Stomach (tissue), 9 donors: ENCODE measurements around the gene LACTBL1. TPM values are rescaled to one million over a fixed set of nuclear protein-coding genes. Genes with fewer than 3 reads are reported as not detected.
A peak's percentile ranks its signal among the peaks of the same experiment; 100 is the strongest.
"Not testable (repeated sequence)": the region's sequence is repeated elsewhere in the genome, so short reads cannot be mapped to it uniquely, and the experiment has no call there.

Experiments used
- DNase-seq, 2 donors: peaks; one replicate each; pipeline versions ENCODE4 v3.0.0 to v3.0.0-alpha.2; 2013 to 2019
- H3K27ac ChIP-seq, 5 donors: fragments of 200-600 bp in 4 of 5; sonication (generic) in 4 of 5; one replicate each; pipeline ENCODE4 v1.5.1; 2013 to 2019; ENCODE audit warnings: mild to moderate bottlenecking in 1 of 5, moderate library complexity in 1 of 5
- H3K27me3 ChIP-seq, 3 donors: fragments of 200-600 bp; sonication (generic); one replicate each; pipeline ENCODE4 v1.5.1; 2017 to 2019; ENCODE audit warnings: mixed run types in 1 of 3
- H3K36me3 ChIP-seq, 4 donors: fragments of 200-600 bp; sonication (generic); 1 replicate in 3 of 4; 2 replicates in 1 of 4; pipeline ENCODE4 v1.5.1; 2016 to 2019
- H3K4me1 ChIP-seq, 4 donors: fragments of 200-600 bp; sonication (generic); one replicate each; pipeline ENCODE4 v1.5.1; 2016 to 2019
- H3K4me3 ChIP-seq, 4 donors: fragments of 200-600 bp; sonication (generic) in 3 of 4; one replicate each; pipeline ENCODE4 v1.5.1; 2016 to 2019; ENCODE audit warnings: mild to moderate bottlenecking in 1 of 4
- H3K9me3 ChIP-seq, 4 donors: fragments of 200-600 bp; sonication (generic); one replicate each; pipeline ENCODE4 v1.5.1; 2016 to 2019
- CTCF ChIP-seq, 7 experiments: fragments of 450-650 bp in 4 of 7; fragments of 200-600 bp in 3 of 7; sonication (generic) in 3 of 7; IDR thresholded peaks; one replicate each; pipeline ENCODE4 v1.5.1; 2016 to 2019; ENCODE audit warnings: antibody characterized with exemption in 7 of 7, control low read depth in 2 of 7, mild to moderate bottlenecking in 1 of 7
- EP300 ChIP-seq: sonication (generic); formaldehyde crosslinking; IDR thresholded peaks from one replicate; pipeline ENCODE4 v1.6.1; 2017; ENCODE audit warnings: antibody characterized with exemption
- POLR2A ChIP-seq, 4 donors: fragments of 450-650 bp; IDR thresholded peaks; one replicate each; pipeline ENCODE4 v1.6.1; 2016; ENCODE audit warnings: antibody characterized with exemption in 4 of 4, control low read depth in 2 of 4, mild to moderate bottlenecking in 1 of 4, moderate library complexity in 1 of 4
- POLR2AphosphoS5 ChIP-seq, 3 donors: sonication (generic); formaldehyde crosslinking; IDR thresholded peaks; one replicate each; pipeline ENCODE4 v1.6.1; 2016; ENCODE audit warnings: antibody characterized with exemption in 3 of 3
- WGBS, 5 donors: extraction: QIAGEN DNeasy Blood & Tissue Kit in 3 of 5; methylation state at CpG; one replicate each; pipeline versions ENCODE4 v1.1.5 to v1.1.7; 2013 to 2018; 5-methylcytosine and 5-hydroxymethylcytosine counted together
- intact Hi-C: fragments of 100-400 bp; cut with DNase I; formaldehyde crosslinking; loops from one replicate; pipeline ENCODE4 v1.15.1; 2023; ENCODE audit warnings: low total_unique reads
- polyA plus RNA-seq, 3 donors: library from polyadenylated mRNA; stranded (reverse); fragments of 200-250 nt; gene quantifications; one replicate each; pipeline ENCODE4 v1.2.3, GENCODE V29; 2013
- total RNA-seq, 5 donors: library from RNA; depleted of rRNA; stranded (reverse); fragments of >200 nt; gene quantifications; one replicate each; pipeline versions ENCODE4 v1.1.0 to v1.2.3, GENCODE V29; 2014 to 2016
- donor health status: healthy with polysubstance abuse.
- donor health status: Bipolar disorder and iron deficiency.
- donor health status: healthy.

Gene LACTBL1
- total and polyA plus RNA-seq, 8 donors: not detected

GRCh38 chr1:22953057-22953739, 19.5 kb downstream of the LACTBL1 start:
- Histone ChIP-seq H3K9me3 (peaks cover 0 to 9% (median 3%) of the 10 kb centered on the region in 4 donors), H3K27me3 (peaks cover 15 to 58% (median 32%) of the 10 kb centered on the region in 3 donors), H3K4me3 (peak overlapping the region in 1 of 4 donors; percentile 13), H3K4me1 (peaks cover 0 to 10% (median 4%) of the 10 kb centered on the region in 4 donors), H3K36me3 (no peaks in the 10 kb centered on the region), H3K27ac (no peak overlapping the region)
- no peak for TF ChIP-seq EP300
- no peak for TF ChIP-seq POLR2AphosphoS5 (IDR thresholded peaks at IDR 0.05)
- TF ChIP-seq POLR2A (IDR thresholded peaks at IDR 0.05): no peak
- no peak for TF ChIP-seq CTCF (IDR thresholded peaks at IDR 0.05)
- peak in 1 of 2 donors; percentile 35 for DNase-seq
- intact Hi-C loops: no loop called here
- 9 to 20% (median 12%) methylated on average over 41 to 92 of the region's 92 CpGs for WGBS, 5 donors

DNA sequence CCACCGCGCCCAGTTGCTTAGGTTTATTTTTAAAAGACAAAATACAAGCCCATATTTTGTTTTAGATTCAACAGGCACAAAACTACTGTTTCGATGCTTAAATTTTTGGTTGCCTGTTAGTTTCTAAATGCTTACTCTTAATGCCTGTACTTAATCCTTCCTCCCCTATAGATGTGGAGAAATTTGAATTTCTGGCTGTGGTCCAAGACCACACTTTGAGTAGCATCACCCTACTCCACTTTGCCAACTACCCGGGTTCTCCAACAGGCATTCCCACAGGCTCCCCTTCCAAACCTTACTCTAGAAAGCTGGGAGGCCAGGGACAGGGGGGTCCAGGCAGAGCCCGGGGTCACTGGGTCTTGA, 20.0 kb downstream of the LACTBL1 start:
- Histone ChIP-seq H3K27ac (no peak overlapping the region), H3K9me3 (peaks cover 0 to 9% (median 3%) of the 10 kb centered on the region in 4 donors), H3K4me3 (peak overlapping the region in 1 of 4 donors; percentile 13), H3K36me3 (no peaks in the 10 kb centered on the region), H3K4me1 (peaks cover 0 to 10% (median 4%) of the 10 kb centered on the region in 4 donors), H3K27me3 (peaks cover 15 to 60% (median 32%) of the 10 kb centered on the region in 3 donors)
- WGBS, 5 donors: 74 to 86% (median 84%) methylated on average over 5 of the region's 5 CpGs
- intact Hi-C loops: no loop called here
- TF ChIP-seq CTCF (IDR thresholded peaks at IDR 0.05) (no peak), POLR2A (IDR thresholded peaks at IDR 0.05) (no peak), POLR2AphosphoS5 (IDR thresholded peaks at IDR 0.05) (no peak), EP300 (no peak)
- DNase-seq: no peak

- Histone ChIP-seq H3K27me3 (peaks cover 15 to 65% (median 32%) of the 10 kb centered on the region in 3 donors), H3K9me3 (peaks cover 0 to 9% (median 3%) of the 10 kb centered on the region in 4 donors), H3K4me3 (no peak overlapping the region), H3K36me3 (no peaks in the 10 kb centered on the region), H3K4me1 (peaks cover 0 to 10% (median 4%) of the 10 kb centered on the region in 4 donors), H3K27ac (no peak overlapping the region)
- TF ChIP-seq POLR2A (IDR thresholded peaks at IDR 0.05): no peak
- no peak for TF ChIP-seq EP300
- no peak for TF ChIP-seq CTCF (IDR thresholded peaks at IDR 0.05)
- no peak for TF ChIP-seq POLR2AphosphoS5 (IDR thresholded peaks at IDR 0.05)
- WGBS, 5 donors: 57 to 83% (median 80%) methylated on average over 3 of the region's 3 CpGs
- intact Hi-C loops: no loop called here
- no peak for DNase-seq
Measured at GRCh38 chr1:22951796-22952195, 20.9 kb downstream of the LACTBL1 start.

DNA sequence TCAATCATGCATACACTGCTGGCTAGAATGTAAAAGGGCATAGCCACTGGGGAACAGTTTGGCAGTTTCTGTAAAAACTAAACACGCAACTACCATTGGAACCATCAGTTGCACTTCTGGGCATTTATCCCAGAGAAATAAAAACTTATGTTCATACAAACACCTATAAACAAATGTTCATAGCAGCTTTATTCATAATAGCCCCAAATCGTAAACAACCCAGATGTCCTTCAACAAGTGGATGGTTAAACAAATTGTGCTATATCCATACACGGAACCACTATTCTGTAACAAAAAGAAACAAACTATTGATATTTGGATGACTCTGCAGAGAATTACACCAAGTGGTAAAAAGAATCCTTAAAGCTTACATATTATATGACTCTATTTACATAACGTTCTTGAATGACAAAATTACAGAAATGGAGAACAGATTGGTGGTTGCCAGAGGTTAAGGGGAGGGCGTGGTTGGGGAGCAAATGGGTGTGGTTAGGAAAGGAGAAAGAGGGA, 22.8 kb downstream of the LACTBL1 start:
- no peak overlapping the region for H3K27ac ChIP-seq
- H3K9me3 ChIP-seq: peaks cover 0 to 9% (median 3%) of the 10 kb centered on the region in 4 donors
- DNase-seq: no peak
- peaks cover 0 to 10% (median 4%) of the 10 kb centered on the region in 4 donors for H3K4me1 ChIP-seq
- H3K27me3 ChIP-seq: peaks cover 18 to 75% (median 24%) of the 10 kb centered on the region in 3 donors
- 56 to 63% (median 60%) methylated on average over 5 of the region's 5 CpGs for WGBS, 5 donors
- H3K36me3 ChIP-seq: no peaks in the 10 kb centered on the region
- TF ChIP-seq POLR2AphosphoS5 (IDR thresholded peaks at IDR 0.05): no peak
- no peak for TF ChIP-seq EP300
- no peak for TF ChIP-seq CTCF (IDR thresholded peaks at IDR 0.05)
- no peak for TF ChIP-seq POLR2A (IDR thresholded peaks at IDR 0.05)
- intact Hi-C loops: no loop called here
- no peak overlapping the region for H3K4me3 ChIP-seq

DNA sequence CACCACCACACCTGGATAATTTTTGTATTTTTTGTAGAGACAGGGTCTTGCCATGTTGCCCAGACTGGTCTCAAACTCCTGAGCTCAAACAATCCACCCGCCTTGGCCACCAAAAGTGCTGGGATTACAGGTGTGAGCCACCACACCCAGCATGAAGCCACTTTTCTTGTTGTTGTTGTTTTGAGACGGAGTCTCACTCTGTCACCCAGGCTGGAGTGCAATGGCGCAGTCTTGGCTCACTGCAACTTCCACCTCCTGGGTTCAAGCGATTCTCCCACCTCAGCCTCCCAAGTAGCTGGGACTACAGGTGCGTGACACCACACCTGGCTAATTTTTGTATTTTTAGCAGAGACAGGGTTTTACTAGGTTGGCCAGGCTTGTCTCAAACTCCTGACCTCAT, 27.5 kb downstream of the LACTBL1 start:
- intact Hi-C loops, DNase-seq, H3K4me3 ChIP-seq, H3K36me3 ChIP-seq, H3K27ac ChIP-seq, H3K4me1 ChIP-seq: not testable (repeated sequence)
- WGBS, 5 donors: 76 to 97% (median 96%) methylated on average over 5 of the region's 5 CpGs
- Histone ChIP-seq H3K9me3 (peaks cover 0 to 18% (median 11%) of the 10 kb centered on the region in 4 donors), H3K27me3 (peaks cover 0 to 35% (median 3%) of the 10 kb centered on the region in 3 donors)
